A673 (cell line): ENCODE results near the gene STAP1. TPM values are rescaled to one million over a fixed set of nuclear protein-coding genes. Genes with fewer than 3 reads are reported as not detected.

Experiments used
- BruUV-seq: library from RNA; stranded (reverse); fragments of 400-500 nt; replicated peaks from 2 replicates; lab custom pipeline; 2021; lab: Mats Ljungman, UMichigan
- CTCF ChIA-PET: fragments of 300-600 bp; sonication (Branson Sonifier 250); formaldehyde crosslinking; loops from one replicate; lab custom pipeline; 2022; ENCODE audit warnings: antibody characterized with exemption; lab: Charles Lee
- POLR2A ChIA-PET: fragments of 300-600 bp; sonication (Branson Sonifier 250); formaldehyde crosslinking; loops from one replicate; lab custom pipeline; 2022; ENCODE audit warnings: antibody characterized with exemption; ENCODE audit not compliant: low non-redundant PET; lab: Charles Lee
- DNase-seq: peaks from one replicate; pipeline ENCODE4 v3.0.0-alpha.2; 2015; ENCODE audit warnings: low spot score
- H3K27ac ChIP-seq: fragments of 200-600 bp; sonication (generic); 2 replicates; pipeline ENCODE4 v1.5.1; 2016; ENCODE audit warnings: mixed run types, low read depth, mild to moderate bottlenecking, mixed read lengths, antibody characterized with exemption, low read length; ENCODE audit not compliant: poor library complexity, severe bottlenecking
- H3K27me3 ChIP-seq: fragments of 200-600 bp; sonication (generic); replicated peaks from 2 replicates; pipeline ENCODE4 v1.6.1; 2017; ENCODE audit warnings: mixed run types, low read depth, mild to moderate bottlenecking, mixed read lengths, antibody characterized with exemption, low read length; ENCODE audit not compliant: insufficient read depth, poor library complexity
- H3K36me3 ChIP-seq: fragments of 200-600 bp; sonication (generic); 2 replicates; pipeline ENCODE4 v1.6.1; 2016; ENCODE audit warnings: mixed run types, mild to moderate bottlenecking, mixed read lengths, antibody characterized with exemption, low read length; ENCODE audit not compliant: insufficient read depth, poor library complexity, severe bottlenecking
- H3K4me1 ChIP-seq: fragments of 200-600 bp; sonication (generic); 2 replicates; pipeline ENCODE4 v1.6.1; 2017; ENCODE audit warnings: mixed run types, mild to moderate bottlenecking, mixed read lengths, antibody characterized with exemption, low read length; ENCODE audit not compliant: insufficient read depth, poor library complexity, severe bottlenecking
- H3K4me3 ChIP-seq: fragments of 200-600 bp; sonication (generic); 2 replicates; pipeline ENCODE4 v1.5.1; 2016; ENCODE audit warnings: low read depth, mixed run types, mild to moderate bottlenecking, mixed read lengths, low read length; ENCODE audit not compliant: poor library complexity, severe bottlenecking
- H3K9me3 ChIP-seq: fragments of 200-600 bp; sonication (generic); 2 replicates; pipeline ENCODE4 v1.6.1; 2016; ENCODE audit warnings: mixed run types, low read depth, mild to moderate bottlenecking, mixed read lengths, antibody characterized with exemption, low read length; ENCODE audit not compliant: poor library complexity, severe bottlenecking
- EZH2 ChIP-seq: fragments of 200-600 bp; sonication (generic); IDR thresholded peaks from 2 replicates; pipeline ENCODE4 v1.6.1; 2017; ENCODE audit warnings: borderline replicate concordance, low read depth, mild to moderate bottlenecking, mixed read lengths, antibody characterized with exemption, low read length; ENCODE audit not compliant: poor library complexity, severe bottlenecking
- intact Hi-C: fragments of 100-400 bp; cut with micrococcal nuclease; formaldehyde crosslinking; loops from one replicate; pipeline ENCODE4 v1.10.0; 2022; ENCODE audit not compliant: unreplicated experiment
- total RNA-seq: library from RNA; stranded (reverse); gene quantifications from 2 replicates; pipeline ENCODE4 v1.2.3, GENCODE V29; 2021
- TF ChIP-seq, protein P1 (sequence below): fragments of 300-800, 200-600 bp; sonication (generic); conservative IDR thresholded peaks from 2 replicates; pipeline ENCODE4 v1.5.1; 2017; ENCODE audit warnings: low read depth, mild to moderate bottlenecking, antibody characterized with exemption, low read length, moderate library complexity, mixed read lengths

STAP1 gene
- total RNA-seq, 1 experiment from 2014 or later, result not detected

DNA sequence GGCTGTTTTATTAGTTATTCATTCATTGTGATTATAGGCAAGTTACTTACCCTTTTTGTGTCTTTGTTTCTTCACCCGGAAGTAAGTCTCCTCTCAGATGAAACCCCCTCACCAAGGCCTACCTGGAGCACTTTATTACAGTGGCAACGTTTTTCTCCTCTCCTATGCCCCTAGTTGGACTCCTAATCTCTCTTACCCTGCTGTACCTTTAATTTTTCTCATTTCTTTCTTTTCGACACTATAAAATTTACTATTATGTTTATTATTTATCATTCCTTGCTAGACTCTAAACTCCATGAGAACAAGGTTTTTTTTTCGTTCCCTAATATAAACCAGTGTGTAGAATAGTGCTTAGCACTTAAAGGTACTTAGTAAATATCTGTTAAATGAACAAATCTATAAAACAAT lies 17.5 kb downstream of the STAP1 start:
- intact Hi-C loops, result no loop called here
- no peaks in the 10 kb centered on the region for H3K36me3 ChIP-seq
- no peak overlapping the region for H3K27ac ChIP-seq
- no peak for TF ChIP-seq EZH2
- TF ChIP-seq, protein P1, sequence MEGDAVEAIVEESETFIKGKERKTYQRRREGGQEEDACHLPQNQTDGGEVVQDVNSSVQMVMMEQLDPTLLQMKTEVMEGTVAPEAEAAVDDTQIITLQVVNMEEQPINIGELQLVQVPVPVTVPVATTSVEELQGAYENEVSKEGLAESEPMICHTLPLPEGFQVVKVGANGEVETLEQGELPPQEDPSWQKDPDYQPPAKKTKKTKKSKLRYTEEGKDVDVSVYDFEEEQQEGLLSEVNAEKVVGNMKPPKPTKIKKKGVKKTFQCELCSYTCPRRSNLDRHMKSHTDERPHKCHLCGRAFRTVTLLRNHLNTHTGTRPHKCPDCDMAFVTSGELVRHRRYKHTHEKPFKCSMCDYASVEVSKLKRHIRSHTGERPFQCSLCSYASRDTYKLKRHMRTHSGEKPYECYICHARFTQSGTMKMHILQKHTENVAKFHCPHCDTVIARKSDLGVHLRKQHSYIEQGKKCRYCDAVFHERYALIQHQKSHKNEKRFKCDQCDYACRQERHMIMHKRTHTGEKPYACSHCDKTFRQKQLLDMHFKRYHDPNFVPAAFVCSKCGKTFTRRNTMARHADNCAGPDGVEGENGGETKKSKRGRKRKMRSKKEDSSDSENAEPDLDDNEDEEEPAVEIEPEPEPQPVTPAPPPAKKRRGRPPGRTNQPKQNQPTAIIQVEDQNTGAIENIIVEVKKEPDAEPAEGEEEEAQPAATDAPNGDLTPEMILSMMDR, result no peak
- ChIA-PET CTCF (no interaction called here), POLR2A (no interaction called here)
- no peaks in the 10 kb centered on the region for H3K9me3 ChIP-seq
- no TSS peak for BruUV-seq
- no peaks in the 10 kb centered on the region for H3K4me1 ChIP-seq
- no peaks in the 10 kb centered on the region for H3K27me3 ChIP-seq
- H3K4me3 ChIP-seq, result no peak overlapping the region
- no peak for DNase-seq

DNA sequence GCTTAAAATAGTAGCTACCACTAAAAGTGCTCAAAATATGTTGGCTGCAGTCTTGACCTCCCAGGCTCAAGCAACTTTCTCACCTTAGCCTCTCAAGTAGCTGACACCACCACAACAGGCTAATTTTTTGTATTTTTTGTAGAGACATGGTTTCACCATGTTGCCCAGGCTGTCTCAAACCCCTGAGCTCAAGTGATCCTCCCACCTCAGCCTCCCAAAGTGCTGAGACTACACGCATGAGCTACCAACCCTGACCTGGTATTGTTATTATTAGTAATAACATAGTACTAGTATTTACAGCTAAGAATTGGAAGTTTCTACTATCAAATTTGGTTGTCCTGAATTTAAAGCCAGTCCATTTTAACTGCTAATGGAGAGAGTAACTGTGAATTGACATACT lies 18.0 kb downstream of the STAP1 start:
- no peak for DNase-seq
- H3K36me3 ChIP-seq, result no peaks in the 10 kb centered on the region
- H3K27me3 ChIP-seq, result no peaks in the 10 kb centered on the region
- H3K9me3 ChIP-seq, result no peaks in the 10 kb centered on the region
- ChIA-PET CTCF (no interaction called here), POLR2A (no interaction called here)
- no peaks in the 10 kb centered on the region for H3K4me1 ChIP-seq
- no peak for TF ChIP-seq EZH2
- TF ChIP-seq, protein P1, result no peak
- H3K27ac ChIP-seq, result no peak overlapping the region
- H3K4me3 ChIP-seq, result no peak overlapping the region
- no TSS peak for BruUV-seq
- intact Hi-C loops, result no loop called here

DNA sequence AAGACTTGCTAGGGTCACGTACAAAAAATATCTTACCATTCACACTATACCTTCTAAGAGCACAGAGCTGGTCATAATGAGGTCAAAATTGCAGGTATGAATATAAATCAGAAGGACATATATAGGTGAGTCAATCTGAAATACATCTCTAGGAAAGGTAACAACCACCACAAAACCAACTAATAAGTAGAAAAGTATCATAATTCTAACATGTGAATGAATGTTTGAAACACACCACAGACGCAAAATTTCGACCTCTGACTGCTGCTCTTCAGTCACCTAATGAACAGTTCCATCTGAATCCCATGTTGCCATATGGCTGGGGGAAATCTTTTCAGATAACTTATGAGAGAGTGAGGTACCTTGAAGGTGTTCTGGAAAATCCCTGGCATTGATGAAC lies 22.1 kb downstream of the STAP1 start:
- intact Hi-C loops, result no loop called here
- DNase-seq, result no peak
- Histone ChIP-seq H3K36me3 (no peaks in the 10 kb centered on the region), H3K27ac (no peak overlapping the region), H3K4me1 (no peaks in the 10 kb centered on the region), H3K4me3 (no peak overlapping the region), H3K27me3 (no peaks in the 10 kb centered on the region), H3K9me3 (no peaks in the 10 kb centered on the region)
- CTCF ChIA-PET, result no interaction called here
- BruUV-seq, result no TSS peak
- POLR2A ChIA-PET, result no interaction called here
- TF ChIP-seq, protein P1, result no peak
- TF ChIP-seq EZH2, result no peak
